ENCODE data around the gene ZNF384.
"Not testable (repeated sequence)": the region's sequence is repeated elsewhere in the genome, so short reads cannot be mapped to it uniquely, and the experiment has no call there.

The ZNF384 gene

DNA sequence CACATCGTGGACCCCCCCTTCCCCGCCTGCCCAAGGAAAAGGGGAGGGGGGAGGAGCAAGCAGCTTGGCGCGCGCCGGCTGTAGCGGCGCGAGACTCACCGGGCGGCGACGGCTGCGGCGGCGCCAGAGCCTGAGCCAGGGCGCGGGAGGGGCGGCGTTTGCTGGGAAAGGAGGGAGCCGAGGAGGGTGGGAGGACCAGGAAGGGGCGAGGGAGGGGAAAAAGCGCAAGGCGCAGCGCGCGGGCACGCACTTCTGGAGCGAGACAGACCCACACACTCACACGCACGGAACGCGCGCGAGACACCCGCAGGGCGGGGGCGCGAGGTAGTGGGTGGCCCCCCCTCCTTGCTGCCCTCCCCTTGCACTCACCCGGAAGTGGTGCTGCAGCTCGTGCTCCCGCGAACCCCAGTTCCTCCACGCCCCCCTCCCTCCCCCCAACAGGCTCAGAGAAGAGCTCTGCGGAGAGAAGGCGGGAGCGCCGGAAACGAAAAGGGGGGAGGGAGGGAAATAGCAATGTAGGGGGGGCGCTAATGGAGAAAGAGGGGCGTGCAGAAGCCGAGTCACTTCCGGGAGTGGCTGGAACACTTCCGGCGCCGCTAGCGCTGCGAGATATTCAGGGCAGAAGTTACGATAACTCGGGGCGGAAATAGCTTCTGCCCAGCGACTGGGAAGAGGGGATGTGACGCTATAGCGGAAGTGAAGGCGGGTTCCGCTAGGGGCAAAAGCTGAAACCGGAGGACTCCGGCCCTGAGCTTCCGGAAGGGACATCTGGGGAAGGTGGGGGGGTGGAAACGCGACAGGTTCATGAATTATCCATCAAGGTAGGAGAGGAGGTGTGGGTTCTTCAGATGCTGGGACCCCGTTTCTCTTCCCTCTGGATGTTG is at the start of gene ZNF384:
Gene ZNF384 (minus strand): TSS at position 377 of the 884 bp plus-strand sequence. CDS start 9,855 bp downstream, outside the sequence.
- peak; percentile 87 to 88 for DNase-seq (ENCODE audit: extremely low read depth in 1 of 2, low read depth in 1 of 2)

DNA sequence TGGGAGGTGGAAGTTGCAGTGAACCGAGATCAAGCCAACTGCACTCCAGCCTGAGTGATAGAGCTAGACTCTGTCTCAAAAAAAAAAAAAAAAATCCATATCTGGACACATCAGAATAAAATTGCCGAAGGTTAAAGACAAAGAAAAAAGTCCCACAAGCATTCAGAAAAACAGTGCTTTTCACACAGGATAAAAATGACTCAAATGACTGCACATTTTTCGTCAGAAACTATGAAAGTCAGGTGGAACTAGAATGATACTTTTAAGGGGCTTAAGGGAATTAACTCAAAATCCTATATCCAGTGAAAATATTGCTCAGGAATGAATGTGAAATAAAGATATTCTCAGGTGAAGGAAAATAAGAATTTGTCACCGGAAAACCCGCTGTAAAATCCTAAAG is 47.6 kb upstream of the ZNF384 start:
- DNase-seq (ENCODE audit: extremely low read depth in 1 of 2, low read depth in 1 of 2): no peak

DNA sequence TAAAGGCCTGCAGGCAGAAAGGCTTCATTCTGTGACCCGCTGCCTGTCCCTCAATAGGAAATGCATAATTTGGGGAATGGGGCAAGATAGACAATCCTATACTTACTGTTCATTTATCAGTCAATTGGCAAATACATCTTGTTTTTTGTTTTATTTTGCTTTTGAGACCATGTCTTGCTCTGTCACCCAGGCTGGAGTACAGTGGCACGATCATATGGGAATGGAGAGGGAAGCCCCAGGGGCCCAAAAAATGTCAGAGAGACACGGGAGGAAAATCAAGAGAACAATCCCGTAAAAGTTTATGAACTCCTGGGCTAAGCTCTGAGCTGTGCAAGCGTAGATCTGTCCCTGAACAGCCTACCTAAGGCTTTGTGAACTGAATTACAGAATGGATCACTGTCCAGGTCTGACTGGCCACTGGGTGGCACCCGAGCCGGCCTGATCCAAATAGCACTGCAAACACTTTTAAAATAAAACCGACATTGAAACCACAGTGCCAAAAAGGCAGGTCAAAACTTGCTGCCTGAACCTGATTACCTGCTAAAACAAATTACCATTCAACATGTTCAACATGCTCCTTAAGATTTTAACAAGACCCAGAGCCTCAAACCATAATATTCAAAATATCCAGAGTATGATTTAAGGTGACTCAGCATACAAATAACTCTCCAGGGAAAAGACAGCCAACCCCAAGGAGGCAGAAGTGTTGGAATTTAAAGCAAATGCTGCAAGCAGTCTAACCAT is 46.4 kb upstream of the ZNF384 start:
- no peak for DNase-seq (ENCODE audit: extremely low read depth in 1 of 2, low read depth in 1 of 2)

DNA sequence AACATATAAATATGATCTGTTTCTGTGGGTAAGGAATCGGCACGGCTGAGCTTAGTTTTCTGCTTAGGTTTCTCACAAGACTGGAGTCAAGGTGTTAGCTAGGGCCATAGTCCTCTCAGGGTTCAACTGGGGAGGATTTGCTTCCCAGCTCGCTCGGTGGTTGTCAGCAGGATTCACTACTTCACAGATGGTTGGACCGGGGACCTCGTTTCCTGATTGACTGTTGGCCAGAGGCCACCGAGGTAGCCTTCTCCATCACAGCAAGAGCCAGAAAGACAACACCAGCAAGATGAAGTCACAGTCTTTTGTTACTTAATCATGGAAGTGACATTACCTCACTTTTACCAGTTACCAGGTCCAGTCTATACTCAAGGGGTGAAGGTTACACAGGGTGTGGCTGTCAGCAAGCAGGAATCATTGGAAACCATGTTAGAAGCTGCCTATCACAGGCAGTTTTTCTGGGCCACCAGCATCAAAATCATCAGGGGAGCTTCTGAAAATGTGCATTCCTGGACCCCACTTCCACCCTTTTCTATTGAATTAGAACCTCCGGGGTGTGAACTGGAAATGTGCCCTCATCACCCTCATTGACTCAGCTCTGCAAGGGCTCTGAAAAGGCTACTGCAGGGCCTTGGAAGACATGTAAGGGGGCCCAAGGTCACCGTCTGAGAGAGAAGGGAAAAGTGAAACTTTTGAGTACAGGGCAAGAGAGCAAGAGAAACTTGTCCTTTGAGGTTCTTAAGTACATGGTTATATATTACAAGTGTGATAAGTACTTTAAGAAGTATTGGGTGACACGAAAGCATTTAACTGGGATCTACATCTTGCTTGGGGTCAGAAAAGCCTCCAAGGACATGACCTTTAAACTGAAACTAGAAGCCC is 45.6 kb upstream of the ZNF384 start:
- DNase-seq (ENCODE audit: extremely low read depth in 1 of 2, low read depth in 1 of 2): no peak

DNA sequence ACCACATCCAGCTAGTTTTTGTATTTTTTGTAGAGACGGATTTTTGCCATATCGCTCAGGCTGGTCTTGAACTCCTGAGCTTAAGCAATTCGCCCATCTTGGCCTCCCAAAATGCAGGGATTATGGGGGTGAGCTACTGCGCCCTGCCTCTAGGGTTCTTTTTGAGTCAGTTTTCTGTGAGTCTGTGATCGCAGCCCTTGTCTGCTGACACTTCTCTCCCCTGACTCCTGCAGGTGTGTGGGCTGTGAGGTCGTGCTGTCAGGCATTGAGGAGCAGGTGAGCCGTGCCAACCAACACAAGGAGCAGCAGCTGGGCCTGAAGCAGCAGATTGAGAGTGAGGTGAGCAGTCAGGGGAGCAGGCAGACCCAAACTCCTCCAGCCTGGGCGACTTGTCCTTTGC is 41.0 kb upstream of the ZNF384 start:
- no peak for DNase-seq (ENCODE audit: extremely low read depth in 1 of 2, low read depth in 1 of 2)

DNA sequence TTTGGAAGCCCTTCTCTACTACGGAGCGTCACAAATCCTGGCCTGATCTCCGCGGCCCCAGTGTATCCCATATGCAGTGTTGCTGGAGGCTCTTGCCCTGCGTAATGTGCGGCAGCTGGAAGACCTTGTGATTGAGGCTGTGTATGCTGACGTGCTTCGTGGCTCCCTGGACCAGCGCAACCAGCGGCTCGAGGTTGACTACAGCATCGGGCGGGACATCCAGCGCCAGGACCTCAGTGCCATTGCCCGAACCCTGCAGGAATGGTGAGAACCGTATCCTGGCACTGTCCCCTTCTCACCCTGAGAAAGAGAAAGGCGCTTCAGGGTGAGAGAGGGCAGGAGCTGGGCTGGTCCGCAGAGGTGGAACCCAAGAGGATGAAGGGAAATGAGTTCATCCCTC is 40.0 kb upstream of the ZNF384 start:
- DNase-seq (ENCODE audit: extremely low read depth in 1 of 2, low read depth in 1 of 2): no peak

DNA sequence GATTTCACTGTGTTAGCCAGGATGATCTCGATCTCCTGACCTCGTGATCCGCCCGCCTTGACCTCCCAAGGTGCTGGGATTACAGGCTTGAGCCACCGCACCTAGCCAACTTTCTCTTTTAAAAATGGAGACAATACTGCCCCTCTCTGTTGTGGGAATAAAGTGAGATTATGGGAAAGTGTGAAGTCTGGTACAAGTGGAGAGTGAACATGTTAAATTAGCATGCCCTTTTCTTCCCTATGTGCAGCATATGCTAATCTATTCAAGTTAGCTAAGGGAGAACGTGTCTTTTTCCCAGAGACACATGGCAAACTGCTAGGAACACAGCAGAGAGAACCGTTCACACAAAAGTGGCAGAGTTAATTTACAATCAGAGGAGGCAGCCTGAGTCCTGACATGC is 36.2 kb upstream of the ZNF384 start:
- DNase-seq (ENCODE audit: extremely low read depth in 1 of 2, low read depth in 1 of 2): no peak

DNA sequence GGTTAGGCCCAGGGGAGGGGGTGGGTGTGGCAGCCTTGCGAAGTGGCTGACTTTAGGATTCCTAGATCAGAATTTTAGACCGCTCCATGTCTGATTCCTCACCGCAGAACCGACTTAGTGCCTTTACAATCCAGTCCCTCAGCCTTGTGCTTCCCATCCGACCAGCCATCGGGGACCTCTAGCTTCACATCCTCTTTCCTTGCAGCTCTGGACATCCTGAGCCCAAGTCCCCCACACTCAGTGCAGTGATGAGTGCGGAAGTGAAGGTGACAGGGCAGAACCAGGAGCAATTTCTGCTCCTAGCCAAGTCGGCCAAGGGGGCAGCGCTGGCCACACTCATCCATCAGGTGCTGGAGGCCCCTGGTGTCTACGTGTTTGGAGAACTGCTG is 35.2 kb upstream of the ZNF384 start:
- DNase-seq (ENCODE audit: extremely low read depth in 1 of 2, low read depth in 1 of 2): no peak

DNA sequence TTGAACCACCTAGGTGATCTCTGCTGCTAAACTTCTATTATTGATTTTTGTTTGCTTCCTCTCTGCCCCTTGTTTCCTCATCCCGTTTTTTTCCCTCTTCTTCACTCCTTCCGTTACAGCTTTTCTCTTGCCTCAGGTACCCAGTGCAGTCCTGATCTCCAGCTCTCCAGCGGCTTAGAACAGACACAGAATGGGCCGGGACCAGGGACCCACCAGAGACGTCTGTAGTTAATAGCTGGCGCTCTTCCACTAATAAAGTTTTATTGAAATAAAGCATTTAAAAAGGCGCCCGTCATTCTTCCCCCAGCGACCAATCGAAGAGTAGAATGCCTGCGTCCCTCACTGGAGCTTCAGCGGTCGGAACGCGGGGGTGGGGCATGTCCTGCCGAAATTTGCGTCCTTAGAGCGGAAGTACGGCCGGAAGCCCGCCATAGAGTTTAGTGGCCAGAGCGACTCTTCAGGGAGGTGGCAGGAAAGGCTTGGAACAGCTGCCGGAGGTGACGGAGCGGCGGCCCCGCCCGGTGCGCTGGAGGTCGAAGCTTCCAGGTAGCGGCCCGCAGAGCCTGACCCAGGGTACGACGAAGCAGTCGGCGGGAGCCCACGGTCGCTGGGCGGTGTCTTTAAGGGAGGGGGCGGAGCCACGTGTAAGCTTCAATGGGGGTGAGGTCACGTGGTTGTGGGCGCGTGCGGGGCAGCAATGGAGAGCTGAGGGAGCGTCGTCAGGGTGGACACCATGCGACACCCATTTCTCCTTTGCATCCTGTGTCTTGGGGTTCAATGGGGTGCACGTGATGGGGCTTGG is 34.6 kb upstream of the ZNF384 start, which contains the start of gene COPS7A:
Gene COPS7A (plus strand): TSS at position 440 of the 802 bp plus-strand sequence. CDS start 611 bp downstream, outside the sequence.
- peak; percentile 89 to 91 for DNase-seq (ENCODE audit: extremely low read depth in 1 of 2, low read depth in 1 of 2)

DNA sequence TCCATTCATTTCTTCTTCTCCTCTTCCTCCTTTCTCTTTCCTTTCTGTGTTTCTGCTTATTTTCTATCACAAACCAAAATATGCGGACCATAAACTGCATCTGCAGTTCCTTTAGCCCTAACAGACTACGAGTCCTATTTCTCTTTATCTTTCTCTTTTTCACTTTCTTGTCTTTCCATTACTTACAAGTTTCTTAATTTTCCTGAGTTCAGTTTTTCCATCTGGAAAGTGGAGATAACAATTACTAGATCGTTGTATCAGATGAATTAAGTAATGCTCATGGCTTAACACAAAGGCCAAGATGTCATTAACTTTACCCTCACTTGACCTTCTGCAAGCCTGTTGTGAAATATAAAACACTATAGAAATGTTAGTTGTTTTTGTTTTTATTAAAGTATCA is 33.7 kb upstream of the ZNF384 start:
- DNase-seq (ENCODE audit: extremely low read depth in 1 of 2, low read depth in 1 of 2): no peak

DNA sequence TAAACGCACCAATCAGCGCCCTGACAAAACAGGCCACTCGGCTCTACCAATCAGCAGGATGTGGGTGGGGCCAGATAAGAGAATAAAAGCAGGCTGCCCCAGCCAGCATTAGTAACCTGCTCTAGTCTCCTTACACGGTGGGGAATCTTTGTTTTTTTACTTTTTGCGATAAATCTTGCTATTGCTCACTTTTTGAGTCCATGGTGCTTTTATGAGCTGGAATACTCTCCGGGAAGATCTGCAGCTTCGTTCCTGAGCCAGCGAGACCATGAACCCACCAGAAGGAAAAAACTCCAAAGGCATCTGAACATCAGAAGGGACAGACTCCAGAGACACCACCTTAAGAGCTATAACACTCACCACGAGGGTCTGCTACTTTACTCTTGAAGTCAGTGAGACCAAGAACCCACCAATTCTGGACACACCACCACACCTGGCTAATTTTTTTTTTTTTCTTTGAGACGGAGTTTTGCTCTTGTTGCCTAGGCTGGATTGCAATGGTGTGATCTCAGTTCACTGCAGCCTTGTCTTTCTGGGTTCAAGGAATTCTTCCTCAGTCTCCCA is 27.8 kb upstream of the ZNF384 start:
- no peak for DNase-seq (ENCODE audit: extremely low read depth in 1 of 2, low read depth in 1 of 2)

DNA sequence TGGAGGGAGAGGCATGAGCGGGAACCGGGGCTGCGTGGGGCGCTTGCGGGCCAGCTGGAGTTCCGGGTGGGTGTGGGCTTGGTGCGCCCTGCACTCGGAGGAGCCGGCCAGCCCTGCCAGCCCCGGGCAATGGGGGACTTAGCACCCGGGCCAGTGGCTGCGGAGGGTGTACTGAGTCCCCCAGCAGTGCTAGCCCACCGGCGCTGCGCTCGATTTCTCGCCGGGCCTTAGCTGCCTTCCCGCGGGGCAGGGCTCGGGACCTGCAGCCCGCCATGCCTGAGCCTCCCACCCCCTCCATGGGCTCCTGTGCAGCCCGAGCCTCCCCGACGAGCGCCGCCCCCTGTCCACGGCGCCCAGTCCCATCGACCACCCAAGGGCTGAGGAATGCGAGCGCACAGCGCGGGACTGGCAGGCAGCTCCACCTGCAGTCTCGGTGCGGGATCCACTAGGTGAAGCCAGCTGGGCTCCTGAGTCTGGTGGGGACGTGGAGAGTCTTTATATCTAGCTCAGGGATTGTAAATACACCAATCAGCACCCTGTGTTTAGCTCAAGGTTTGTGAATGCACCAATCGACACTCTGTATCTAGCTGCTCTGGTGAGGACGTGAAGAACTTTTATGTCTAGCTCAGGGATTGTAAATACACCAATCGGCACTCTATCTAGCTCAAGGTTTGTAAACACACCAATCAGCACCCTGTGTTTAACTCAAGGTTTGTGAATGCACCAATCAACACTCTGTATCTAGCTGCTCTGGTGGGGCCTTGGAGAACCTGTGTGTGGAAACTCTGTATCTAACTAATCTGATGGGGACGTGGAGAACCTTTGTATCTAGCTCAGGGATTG is 27.1 kb upstream of the ZNF384 start:
- not testable (repeated sequence) for DNase-seq (ENCODE audit: extremely low read depth in 1 of 2, low read depth in 1 of 2)

DNA sequence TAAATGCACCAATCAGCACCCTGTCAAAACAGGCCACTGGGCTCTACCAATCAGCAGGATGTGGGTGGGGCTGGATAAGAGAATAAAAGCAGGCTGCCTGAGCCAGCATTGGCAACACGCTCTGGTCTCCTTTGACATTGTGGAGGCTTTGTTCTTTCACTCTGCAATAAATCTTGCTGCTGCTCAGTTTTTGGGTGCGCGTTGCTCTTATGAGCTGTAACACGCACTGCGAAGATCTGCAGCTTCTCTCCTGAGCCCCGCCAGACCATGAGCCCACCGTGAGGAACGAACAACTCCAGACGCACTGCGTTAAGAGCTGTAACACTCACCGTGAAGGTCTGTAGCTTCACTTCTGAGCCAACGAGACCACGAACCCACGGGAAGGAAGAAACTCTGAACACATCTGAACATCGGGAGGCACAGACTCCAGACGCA is 19.8 kb upstream of the ZNF384 start:
- DNase-seq (ENCODE audit: extremely low read depth in 1 of 2, low read depth in 1 of 2): no peak

DNA sequence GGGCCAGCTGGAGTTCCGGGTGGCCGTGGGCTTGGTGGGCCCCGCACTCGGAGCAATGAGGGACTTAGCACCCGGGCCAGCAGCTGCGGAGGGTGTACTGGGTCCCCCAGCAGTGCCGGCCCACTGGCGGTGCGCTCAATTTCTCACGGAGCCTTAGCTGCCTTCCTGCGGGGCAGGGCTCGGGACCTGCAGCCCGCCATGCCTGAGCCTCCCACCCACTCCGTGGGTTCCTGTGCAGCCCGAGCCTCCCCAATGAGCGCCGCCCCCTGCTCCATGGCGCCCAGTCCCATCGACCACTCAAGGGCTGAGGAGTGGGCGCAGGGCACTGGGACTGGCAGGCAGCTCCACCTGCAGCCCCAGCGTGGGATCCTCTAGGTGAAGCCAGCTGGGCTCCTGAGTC is 19.2 kb upstream of the ZNF384 start:
- DNase-seq (ENCODE audit: extremely low read depth in 1 of 2, low read depth in 1 of 2): not testable (repeated sequence)

DNA sequence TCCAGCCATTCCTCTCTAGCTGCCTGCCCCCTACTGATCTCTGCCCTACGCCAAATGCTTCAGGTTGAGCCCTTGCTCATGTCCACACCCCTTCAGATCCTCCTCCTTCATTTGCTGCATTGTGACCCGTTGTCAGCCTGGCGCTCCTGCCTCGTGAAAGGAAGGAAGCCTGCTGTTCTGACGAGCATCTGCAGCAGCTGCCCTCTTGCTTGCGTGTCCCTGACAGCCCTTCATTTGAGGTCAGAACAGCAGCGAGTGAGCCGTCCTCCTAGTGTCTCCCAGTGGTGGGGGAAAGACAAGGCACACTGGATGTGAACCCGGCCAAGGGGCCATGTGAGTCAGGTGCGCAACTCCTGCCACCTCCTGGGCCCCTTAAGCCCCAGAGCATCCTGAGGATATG is 14.5 kb upstream of the ZNF384 start:
- DNase-seq (ENCODE audit: extremely low read depth in 1 of 2, low read depth in 1 of 2): no peak

DNA sequence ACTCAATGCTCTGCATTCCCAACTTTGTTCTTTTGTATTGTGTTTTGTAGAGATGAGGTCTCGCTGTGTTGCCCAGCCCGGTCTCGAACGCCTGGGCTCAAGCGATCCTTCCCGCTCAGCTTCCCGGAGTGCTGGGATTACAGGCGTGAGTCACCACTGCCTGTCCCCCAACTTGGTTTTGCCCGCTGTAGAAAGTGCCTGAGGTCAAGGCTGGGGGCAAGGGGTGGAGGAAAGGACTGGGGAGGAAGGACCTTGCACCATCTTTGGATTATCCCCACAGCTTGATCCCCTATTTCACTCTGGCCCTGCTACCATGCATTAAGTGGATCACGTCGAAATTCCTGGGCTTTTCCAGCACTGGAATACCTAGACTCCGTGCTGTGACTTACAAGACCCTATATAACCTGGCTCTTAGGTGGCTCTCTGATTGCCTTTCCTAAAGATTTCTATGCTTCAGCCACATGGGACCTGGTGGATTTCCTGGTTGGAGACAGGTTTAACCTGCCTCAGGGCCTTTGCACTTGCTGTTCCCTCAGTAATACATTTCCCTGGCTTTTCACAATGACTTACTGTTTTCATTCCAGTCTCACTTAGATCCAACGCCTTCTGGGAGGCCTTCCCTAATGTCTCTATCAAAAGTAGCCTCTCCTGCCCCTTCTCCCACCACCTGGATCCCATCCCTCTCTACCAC is 12.0 kb upstream of the ZNF384 start:
- DNase-seq (ENCODE audit: extremely low read depth in 1 of 2, low read depth in 1 of 2): no peak

DNA sequence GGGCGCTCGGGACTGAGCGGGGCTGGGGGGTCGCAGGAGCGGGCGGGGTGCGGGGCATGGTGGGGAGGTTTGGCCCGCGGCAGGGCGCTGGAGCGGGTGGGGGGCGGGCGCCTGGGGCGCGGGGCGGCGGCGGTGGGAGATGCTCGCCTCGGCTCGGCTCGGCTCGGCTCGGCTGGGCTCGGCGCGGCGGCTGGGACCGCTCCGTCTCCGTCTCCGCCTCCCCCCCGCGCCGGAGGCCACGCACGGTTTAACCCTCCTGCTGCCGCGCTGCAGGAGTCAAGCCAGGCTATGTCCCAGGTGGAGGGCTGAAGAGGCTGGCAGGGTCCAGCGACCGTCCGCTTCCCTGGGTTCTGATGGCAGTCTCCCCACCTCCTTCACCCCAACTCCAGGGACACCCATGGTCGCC is 11.5 kb upstream of the ZNF384 start, which contains the start of gene PIANP:
Gene PIANP (minus strand): TSS at position 170 of the 406 bp plus-strand sequence. CDS start 2,754 bp downstream, outside the sequence.
- DNase-seq (ENCODE audit: extremely low read depth in 1 of 2, low read depth in 1 of 2): peak in 1 of 2 donors; percentile 50

DNA sequence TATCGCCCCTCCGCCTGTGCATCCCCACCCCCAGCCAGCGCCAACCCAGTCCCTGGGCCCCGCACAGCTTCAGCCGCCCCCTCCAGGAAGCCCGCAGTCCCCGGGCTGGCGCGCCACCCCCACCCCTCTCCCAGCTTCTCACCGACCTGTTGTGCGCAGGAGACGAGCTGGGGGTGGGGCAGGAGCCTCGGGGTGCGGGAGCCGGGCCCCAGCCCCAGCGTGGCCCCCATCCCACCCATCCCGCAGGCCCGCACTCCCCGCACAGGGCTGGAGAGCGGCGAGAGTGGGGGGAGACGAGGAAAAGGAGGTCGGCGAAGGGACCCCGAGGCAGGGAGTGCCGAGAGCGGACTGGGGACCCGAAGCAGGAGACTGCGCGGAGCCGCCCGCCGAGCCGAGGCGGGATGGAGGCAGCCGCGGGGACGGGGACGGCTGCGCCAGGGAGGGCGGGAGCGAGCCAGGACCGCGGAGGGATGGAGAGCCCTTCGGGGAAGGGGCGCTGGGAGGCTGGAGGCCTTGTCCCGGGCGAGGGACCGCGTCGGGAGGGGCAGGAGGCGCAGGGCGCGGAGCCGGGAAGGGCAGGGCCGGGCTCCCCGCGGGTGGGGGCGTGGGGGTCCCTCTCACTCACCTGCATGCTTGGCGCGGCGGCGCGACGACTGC is 10.9 kb upstream of the ZNF384 start:
- no peak for DNase-seq (ENCODE audit: extremely low read depth in 1 of 2, low read depth in 1 of 2)
